Fibroblast of villous mesenchyme (primary cell): Measurements from ENCODE around the gene GLUD1. TPM values are rescaled to one million over a fixed set of nuclear protein-coding genes. Genes with fewer than 3 reads are reported as not detected.
A peak's percentile ranks its signal among the peaks of the same experiment; 100 is the strongest.
"Not testable (repeated sequence)": the region's sequence is repeated elsewhere in the genome, so short reads cannot be mapped to it uniquely, and the experiment has no call there.

Experiments used
- DNase-seq: peaks from one replicate; pipeline ENCODE4 v3.0.0-alpha.2; 2010; ENCODE audit warnings: low read depth
- H3K4me3 ChIP-seq: 2 replicates; pipeline ENCODE4 v1.5.1; 2011; ENCODE audit warnings: low read depth, mild to moderate bottlenecking, low read length
- CTCF ChIP-seq: IDR thresholded peaks from 2 replicates; pipeline ENCODE4 v1.5.1; 2012; ENCODE audit warnings: low read depth, mild to moderate bottlenecking, low read length; ENCODE audit not compliant: insufficient read depth
- small RNA-seq: library from RNA; depleted of rRNA; stranded (forward); fragments of <200 nt; gene quantifications from one replicate; pipeline ENCODE3, GENCODE V24; 2012
- total RNA-seq: library from RNA; depleted of rRNA; stranded (reverse); fragments of >200 nt; gene quantifications from 2 replicates; pipeline ENCODE4 v1.2.3, GENCODE V29; 2012

Gene GLUD1
- total RNA-seq, 1 donor = 182 TPM

- DNase-seq, H3K4me3 ChIP-seq: not testable (repeated sequence)
Measured at GRCh38 chr10:87018127-87018526, 76.5 kb downstream of the GLUD1 start.

DNA sequence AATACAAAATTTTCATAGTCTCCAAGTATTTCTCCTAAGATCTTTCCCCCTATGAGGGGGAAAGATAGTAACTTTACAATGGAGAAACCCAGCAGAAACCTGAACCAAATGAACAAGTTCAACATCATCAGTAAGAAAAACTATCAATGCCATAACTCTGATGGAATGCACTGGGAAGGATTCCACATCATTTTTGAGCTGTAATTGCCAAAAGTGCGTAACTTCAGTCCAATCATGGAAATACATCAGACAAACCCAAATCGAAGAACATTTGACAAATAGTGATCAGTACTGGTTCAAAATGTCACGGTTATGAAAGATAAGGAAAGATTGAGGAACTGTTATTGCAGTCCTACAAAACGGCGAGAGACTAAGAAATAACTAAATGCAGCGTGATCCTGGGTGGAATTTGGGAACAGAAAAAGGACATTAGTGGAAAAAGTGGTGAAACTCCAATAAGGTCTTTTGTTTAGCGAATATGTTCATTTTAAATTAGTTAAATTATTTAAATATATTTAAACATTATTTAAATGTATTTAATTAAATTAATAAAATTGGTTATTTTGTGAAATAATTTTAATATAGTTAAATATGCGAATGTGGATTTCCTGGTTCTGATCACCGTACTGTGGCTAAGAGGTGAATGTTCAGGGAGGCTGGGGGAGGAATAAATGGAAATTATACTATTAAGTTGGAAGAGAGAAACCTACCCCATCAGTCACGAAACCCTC is 79.5 kb downstream of the GLUD1 start:
- not testable (repeated sequence) for DNase-seq, H3K4me3 ChIP-seq

GRCh38 chr10:87013528-87013927 is 81.1 kb downstream of the GLUD1 start:
- not testable (repeated sequence) for H3K4me3 ChIP-seq, DNase-seq

DNA sequence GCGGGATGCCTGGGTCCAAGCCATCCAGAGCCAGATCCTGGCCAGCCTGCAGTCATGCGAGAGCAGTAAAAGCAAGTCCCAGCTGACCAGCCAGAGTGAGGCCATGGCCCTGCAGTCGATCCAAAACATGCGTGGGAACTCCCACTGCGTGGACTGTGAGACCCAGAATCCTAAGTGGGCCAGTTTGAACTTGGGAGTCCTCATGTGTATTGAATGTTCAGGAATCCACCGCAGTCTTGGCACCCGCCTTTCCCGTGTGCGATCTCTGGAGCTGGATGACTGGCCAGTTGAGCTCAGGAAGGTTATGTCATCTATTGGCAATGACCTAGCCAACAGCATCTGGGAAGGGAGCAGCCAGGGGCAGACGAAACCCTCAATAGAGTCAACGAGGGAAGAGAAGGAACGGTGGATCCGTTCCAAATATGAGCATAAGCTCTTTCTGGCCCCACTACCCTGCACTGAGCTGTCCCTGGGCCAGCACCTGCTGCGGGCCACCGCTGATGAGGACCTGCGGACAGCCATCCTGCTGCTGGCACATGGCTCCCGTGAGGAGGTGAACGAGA is 85.4 kb downstream of the GLUD1 start:
- not testable (repeated sequence) for H3K4me3 ChIP-seq, DNase-seq

GRCh38 chr10:87008303-87008702 is 86.3 kb downstream of the GLUD1 start:
- H3K4me3 ChIP-seq, DNase-seq: not testable (repeated sequence)

- DNase-seq, H3K4me3 ChIP-seq: not testable (repeated sequence)
Measured at GRCh38 chr10:87007674-87008073, 87.0 kb downstream of the GLUD1 start.

DNA sequence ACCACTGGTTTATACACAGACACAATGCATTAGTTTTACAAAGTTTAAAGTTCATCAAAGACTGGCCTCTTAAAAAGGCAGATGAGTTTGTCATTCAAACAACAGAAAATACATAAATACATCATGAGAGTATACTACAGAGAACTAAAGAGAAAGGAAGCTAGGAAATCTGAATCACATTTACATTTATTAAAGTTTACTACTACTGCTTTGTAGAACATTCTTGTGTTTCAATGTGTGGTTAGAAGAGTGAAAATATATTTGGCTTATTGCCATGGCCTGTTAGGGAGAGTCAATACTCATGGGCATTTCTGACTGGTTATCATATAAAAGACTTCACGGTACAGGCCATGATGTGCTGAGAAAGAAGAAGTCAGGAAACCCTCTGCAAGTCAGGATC is 87.5 kb downstream of the GLUD1 start:
- H3K4me3 ChIP-seq, DNase-seq: not testable (repeated sequence)

GRCh38 chr10:87000491-87000890 is 94.2 kb downstream of the GLUD1 start:
- peak; percentile 50 for DNase-seq
- no peak overlapping the region for H3K4me3 ChIP-seq
- TF ChIP-seq CTCF = no peak

Small RNA genes within 50 kb of the gene (small RNA-seq; reads per million reads assigned to genes)
- gene AL136982.5 = not detected
- not detected for gene FAM25A
- gene RNU6-529P = not detected

Other genes starting within 250 kb of the GLUD1 start
- gene MMRN2, start 137.2 kb downstream of the GLUD1 start, total RNA-seq = 0.86 and 2.3 TPM in 2 replicates
- gene SNCG, start 136.2 kb downstream of the GLUD1 start, total RNA-seq = 3.5 and 4.8 TPM in 2 replicates
- gene ADIRF, start 126.4 kb downstream of the GLUD1 start, total RNA-seq = 2.6 and 5.2 TPM in 2 replicates
- not detected in 2 replicates for gene FAM25A, start 74.5 kb downstream of the GLUD1 start, total RNA-seq
- 39.3 and 40.6 TPM in 2 replicates for gene SHLD2, start 363 bp upstream of the GLUD1 start, total RNA-seq
- under 0.01 and 0.43 TPM in 2 replicates for gene NUTM2A, start 130.6 kb upstream of the GLUD1 start, total RNA-seq